Nephron progenitor cell (in vitro differentiated cells): ENCODE measurements around the gene FBXO28.

Source experiments
- DNase-seq: peaks from one replicate; pipeline ENCODE4 v3.0.0; 2021
- H3K27ac Mint-ChIP-seq: 2 replicates; pipeline ENCODE4 v1.8.0; 2021; ENCODE audit warnings: mild to moderate bottlenecking, moderate library complexity, mixed read lengths
- H3K27me3 Mint-ChIP-seq: 2 replicates; pipeline ENCODE4 v1.8.0; 2021; ENCODE audit warnings: mild to moderate bottlenecking, low read depth, mixed read lengths; ENCODE audit not compliant: poor library complexity
- H3K36me3 Mint-ChIP-seq: 2 replicates; pipeline ENCODE4 v1.8.0; 2021; ENCODE audit warnings: low read depth, mixed read lengths
- H3K4me1 Mint-ChIP-seq: 2 replicates; pipeline ENCODE4 v1.8.0; 2021; ENCODE audit warnings: mixed read lengths
- H3K4me3 Mint-ChIP-seq: 2 replicates; pipeline ENCODE4 v1.8.0; 2021; ENCODE audit warnings: mild to moderate bottlenecking, moderate library complexity, mixed read lengths
- H3K9me3 Mint-ChIP-seq: 2 replicates; pipeline ENCODE4 v1.8.0; 2021; ENCODE audit warnings: mild to moderate bottlenecking, moderate library complexity, mixed read lengths
- CTCF ChIP-seq: fragments of 200-600 bp; sonication (generic); IDR thresholded peaks from 2 replicates; pipeline ENCODE4 v1.5.0; 2021; ENCODE audit warnings: antibody characterized with exemption

The FBXO28 gene

GRCh38 chr1:224138198-224138597 is 24.3 kb downstream of the FBXO28 start:
- no peak for DNase-seq
- Mint-ChIP-seq H3K36me3 (peaks cover 55% of the 10 kb centered on the region), H3K27me3 (no peaks in the 10 kb centered on the region), H3K4me1 (no peaks in the 10 kb centered on the region), H3K9me3 (no peaks in the 10 kb centered on the region), H3K4me3 (no peak overlapping the region), H3K27ac (no peak overlapping the region)
- TF ChIP-seq CTCF = no peak

GRCh38 chr1:224141693-224142092 is 27.8 kb downstream of the FBXO28 start:
- Mint-ChIP-seq H3K4me3 (no peak overlapping the region), H3K36me3 (peaks cover 63% of the 10 kb centered on the region), H3K27ac (no peak overlapping the region), H3K9me3 (no peaks in the 10 kb centered on the region), H3K27me3 (no peaks in the 10 kb centered on the region), H3K4me1 (no peaks in the 10 kb centered on the region)
- TF ChIP-seq CTCF = no peak
- no peak for DNase-seq

GRCh38 chr1:224149709-224150108 is 35.8 kb downstream of the FBXO28 start:
- H3K27ac Mint-ChIP-seq = no peak overlapping the region
- H3K4me1 Mint-ChIP-seq = no peaks in the 10 kb centered on the region
- H3K36me3 Mint-ChIP-seq = peaks cover 63% of the 10 kb centered on the region
- TF ChIP-seq CTCF = no peak
- no peak for DNase-seq
- no peaks in the 10 kb centered on the region for H3K27me3 Mint-ChIP-seq
- H3K4me3 Mint-ChIP-seq = no peak overlapping the region
- no peaks in the 10 kb centered on the region for H3K9me3 Mint-ChIP-seq

- Mint-ChIP-seq H3K27ac (no peak overlapping the region), H3K9me3 (no peaks in the 10 kb centered on the region), H3K27me3 (no peaks in the 10 kb centered on the region), H3K36me3 (peaks cover 63% of the 10 kb centered on the region), H3K4me3 (no peak overlapping the region), H3K4me1 (no peaks in the 10 kb centered on the region)
- no peak for TF ChIP-seq CTCF
- no peak for DNase-seq
These were observed 37.2 kb downstream of the FBXO28 start for GRCh38 chr1:224151117-224151516.

GRCh38 chr1:224157316-224157715 is 43.4 kb downstream of the FBXO28 start:
- H3K27ac Mint-ChIP-seq = peak overlapping the region; percentile 18
- H3K4me1 Mint-ChIP-seq = no peaks in the 10 kb centered on the region
- H3K27me3 Mint-ChIP-seq = no peaks in the 10 kb centered on the region
- peaks cover 64% of the 10 kb centered on the region for H3K36me3 Mint-ChIP-seq
- no peaks in the 10 kb centered on the region for H3K9me3 Mint-ChIP-seq
- no peak for TF ChIP-seq CTCF
- H3K4me3 Mint-ChIP-seq = no peak overlapping the region
- no peak for DNase-seq

GRCh38 chr1:224159541-224159940 is 45.6 kb downstream of the FBXO28 start:
- Mint-ChIP-seq H3K27ac (no peak overlapping the region), H3K27me3 (no peaks in the 10 kb centered on the region), H3K4me3 (no peak overlapping the region), H3K36me3 (peaks cover 49% of the 10 kb centered on the region), H3K4me1 (peaks cover under 1% of the 10 kb centered on the region), H3K9me3 (no peaks in the 10 kb centered on the region)
- no peak for TF ChIP-seq CTCF
- DNase-seq = no peak
